GM18502 (cell line): ENCODE data around the gene ROR2.

Source experiments
- ATAC-seq: cut with Tn5 transposase; IDR thresholded peaks from one replicate; pipeline ENCODE4 v1.9.1; 2021; ENCODE audit warnings: mild to moderate bottlenecking; ENCODE audit not compliant: unreplicated experiment, poor library complexity

ROR2 gene

DNA sequence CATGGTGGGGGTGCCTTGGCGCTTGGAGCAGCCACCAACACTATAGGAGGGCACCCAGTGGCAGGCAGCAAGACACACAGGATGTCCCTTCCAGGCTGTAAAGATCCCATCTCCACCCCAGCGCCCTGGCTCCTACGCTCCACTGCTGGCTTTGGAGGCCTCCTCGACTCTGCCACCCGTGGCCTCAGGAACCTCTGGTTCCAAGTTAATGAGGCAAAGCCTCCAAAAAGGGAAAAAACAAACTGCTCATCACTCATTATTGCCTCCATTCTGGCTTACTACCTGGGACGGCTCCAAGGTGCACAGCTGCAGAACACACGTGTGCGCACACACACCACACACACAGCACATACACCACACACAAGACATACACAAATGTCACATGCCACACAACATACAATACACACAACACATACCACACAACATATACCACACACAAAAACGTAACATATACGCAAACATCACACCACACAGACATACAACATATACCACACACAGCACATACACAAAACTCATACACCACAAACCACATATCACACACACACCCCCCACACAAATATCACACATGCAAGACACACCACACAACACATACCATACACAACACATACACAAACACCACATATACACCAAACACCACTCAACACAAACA lies 45.3 kb downstream of the ROR2 start:
- ATAC-seq = no peak

- no peak for ATAC-seq
These were observed 46.7 kb downstream of the ROR2 start for GRCh38 chr9:91903126-91903911.

- ATAC-seq = no peak
These were observed 47.4 kb downstream of the ROR2 start for GRCh38 chr9:91902475-91903125.

DNA sequence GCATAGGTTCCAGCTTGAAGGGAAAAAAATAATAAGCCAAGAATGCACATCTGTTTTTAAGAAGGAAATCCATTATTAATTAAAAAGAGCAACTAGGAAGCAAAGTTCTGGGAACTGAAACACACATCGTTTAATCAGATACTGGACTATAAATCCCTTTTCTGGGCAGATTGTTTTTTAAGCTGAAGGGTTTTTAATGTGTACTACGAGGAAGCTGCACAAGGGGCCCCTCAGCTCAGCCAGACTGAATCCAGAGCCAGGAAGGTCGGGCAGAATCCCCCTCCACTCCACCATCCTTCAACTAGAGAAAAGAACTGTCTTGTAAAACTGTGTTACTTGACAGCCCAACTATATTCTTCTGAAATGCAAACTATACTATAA lies 49.2 kb downstream of the ROR2 start:
- no peak for ATAC-seq

GRCh38 chr9:91900055-91900796 lies 49.8 kb downstream of the ROR2 start:
- no peak for ATAC-seq

DNA sequence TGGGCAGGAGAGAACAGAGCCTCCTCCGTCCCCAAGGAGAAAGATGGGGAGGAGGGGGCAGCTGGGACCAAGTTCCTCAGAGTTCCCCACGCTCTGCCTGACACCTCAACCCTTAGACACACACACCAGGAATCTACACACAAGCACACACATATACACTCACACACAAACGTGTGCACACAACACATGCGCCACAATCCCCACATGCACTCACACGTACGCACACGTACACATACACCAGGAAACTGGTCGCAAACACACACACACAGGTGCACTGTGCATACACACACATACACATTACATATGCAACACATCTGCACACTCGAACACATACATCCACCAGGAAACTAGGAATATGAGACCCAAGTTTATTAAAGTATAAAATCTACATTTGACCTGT lies 50.4 kb downstream of the ROR2 start:
- ATAC-seq = no peak

GRCh38 chr9:91899219-91899563 lies 50.8 kb downstream of the ROR2 start:
- no peak for ATAC-seq

GRCh38 chr9:91898451-91899218 lies 51.4 kb downstream of the ROR2 start:
- ATAC-seq = no peak

DNA sequence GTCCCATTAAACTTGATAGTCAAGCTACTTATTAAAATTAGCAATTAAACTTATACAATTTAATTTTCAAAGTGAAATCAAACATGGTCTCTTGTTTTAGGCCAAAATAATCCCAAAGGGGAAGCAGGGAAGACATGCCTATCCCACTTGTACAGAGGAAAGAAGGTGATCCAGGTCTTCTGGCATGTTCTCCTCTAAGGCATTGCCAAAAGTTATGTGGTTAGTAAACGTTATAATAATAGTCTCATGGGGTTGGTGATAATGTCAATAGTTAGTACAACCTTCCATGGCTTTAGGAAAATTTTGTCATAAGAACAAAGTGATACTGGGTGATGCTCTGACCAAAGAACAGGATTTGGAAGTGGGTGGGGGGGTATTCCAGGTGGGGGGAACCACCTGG lies 52.8 kb downstream of the ROR2 start:
- no peak for ATAC-seq

DNA sequence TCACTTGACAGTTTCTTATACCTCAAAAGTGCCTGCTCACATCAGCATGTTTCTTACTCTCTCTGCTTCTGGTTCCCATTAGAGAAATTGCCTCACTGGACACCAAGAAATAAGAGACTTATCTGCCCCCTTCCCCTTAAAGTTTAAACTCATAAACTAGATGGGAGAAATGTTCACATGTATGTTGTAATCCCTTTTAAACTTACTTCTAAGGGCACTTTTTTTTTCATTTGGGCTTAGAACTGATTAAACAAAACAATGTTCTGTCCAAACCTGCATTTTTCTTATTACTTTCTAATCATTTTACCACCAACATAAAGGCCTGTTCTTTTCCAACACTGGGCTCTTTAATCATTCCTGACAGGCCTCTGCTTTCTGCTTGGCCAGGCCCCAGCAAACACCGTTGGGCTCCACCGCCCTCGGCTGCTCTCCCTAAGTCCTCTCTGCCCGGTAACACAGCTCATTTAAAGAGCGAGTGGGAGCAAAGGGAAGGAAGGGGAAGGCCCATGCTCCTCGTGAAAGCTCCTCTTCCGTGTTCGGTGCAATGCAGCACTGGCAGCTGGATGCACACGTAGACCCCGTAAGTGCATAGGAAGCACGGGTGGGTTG lies 53.4 kb downstream of the ROR2 start:
- ATAC-seq = no peak

DNA sequence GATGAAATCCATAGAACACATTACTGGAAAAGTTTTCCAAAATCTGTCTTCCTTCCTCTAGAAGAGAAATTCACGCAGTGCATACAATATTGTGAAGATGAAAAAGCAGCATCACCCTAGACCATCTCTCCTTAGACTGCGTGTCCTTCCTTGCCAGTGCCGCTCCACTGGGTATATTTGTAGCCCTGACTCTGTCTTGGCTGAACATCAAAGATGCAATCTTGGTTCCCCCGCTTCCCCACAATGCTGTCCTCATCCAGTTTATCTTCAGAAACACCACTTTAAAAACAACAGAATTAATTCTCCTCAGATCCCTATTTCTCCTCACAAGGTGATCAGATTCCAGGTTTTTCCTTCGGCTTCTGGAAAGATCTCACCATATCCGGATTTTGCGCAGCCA lies 53.9 kb downstream of the ROR2 start:
- ATAC-seq = no peak

GRCh38 chr9:91894536-91894935 lies 55.5 kb downstream of the ROR2 start:
- ATAC-seq = no peak

DNA sequence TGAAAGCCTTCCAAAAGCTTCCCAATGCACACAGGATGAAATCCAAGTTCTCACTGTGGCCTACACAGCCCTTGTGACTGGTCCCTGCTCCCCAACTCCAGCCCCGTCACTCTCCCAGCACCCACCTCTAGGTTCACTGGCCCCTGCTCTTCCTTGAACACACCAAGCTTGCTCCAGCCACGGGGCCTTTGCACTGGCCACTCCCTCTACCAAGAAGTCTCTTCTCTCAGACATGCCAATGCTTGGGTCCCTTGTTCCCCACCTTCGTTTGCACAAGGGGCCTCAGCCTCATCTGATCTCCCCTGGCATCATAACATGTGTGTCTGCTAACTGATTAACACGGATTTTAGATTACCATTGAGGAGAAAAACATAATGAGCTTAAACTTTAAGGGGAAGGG lies 56.0 kb downstream of the ROR2 start:
- no peak for ATAC-seq

DNA sequence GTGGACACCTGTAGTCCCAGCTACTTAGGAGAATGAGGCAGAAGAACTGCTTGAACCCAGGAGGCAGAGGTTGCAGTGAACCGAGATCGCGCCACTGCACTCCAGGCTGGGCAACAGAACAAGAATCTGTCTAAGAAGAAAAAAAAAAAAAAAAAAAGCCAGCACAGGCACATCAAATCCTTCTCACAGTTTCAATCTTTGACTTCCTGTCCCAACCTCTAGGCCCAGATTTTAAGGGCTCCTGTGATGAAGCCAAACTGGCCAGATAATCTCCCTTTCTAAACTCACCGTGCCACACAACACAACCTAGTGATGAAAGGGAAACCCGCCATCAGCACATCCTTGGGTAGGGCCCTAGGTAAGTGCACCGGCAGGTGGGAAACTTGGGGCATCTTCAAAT lies 58.1 kb downstream of the ROR2 start:
- ATAC-seq = no peak

DNA sequence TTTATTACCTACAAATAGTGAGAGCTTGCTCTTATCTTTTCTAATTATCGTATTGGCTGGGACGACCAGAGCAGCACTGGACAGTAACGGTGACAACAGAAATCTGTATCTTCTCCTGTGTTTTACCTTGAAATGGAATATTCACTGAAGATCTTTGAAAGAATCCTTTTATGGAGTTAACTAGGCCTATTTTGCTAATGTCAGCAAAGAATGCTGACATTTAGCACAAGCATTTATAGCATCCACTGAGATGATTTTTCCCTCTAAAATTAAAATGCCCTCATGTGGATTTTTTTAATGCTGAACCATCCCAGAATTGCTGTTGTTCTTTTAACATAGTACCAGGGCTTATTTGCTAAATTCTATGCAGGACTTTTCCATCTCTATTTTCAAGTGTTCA lies 59.4 kb downstream of the ROR2 start:
- ATAC-seq = no peak

DNA sequence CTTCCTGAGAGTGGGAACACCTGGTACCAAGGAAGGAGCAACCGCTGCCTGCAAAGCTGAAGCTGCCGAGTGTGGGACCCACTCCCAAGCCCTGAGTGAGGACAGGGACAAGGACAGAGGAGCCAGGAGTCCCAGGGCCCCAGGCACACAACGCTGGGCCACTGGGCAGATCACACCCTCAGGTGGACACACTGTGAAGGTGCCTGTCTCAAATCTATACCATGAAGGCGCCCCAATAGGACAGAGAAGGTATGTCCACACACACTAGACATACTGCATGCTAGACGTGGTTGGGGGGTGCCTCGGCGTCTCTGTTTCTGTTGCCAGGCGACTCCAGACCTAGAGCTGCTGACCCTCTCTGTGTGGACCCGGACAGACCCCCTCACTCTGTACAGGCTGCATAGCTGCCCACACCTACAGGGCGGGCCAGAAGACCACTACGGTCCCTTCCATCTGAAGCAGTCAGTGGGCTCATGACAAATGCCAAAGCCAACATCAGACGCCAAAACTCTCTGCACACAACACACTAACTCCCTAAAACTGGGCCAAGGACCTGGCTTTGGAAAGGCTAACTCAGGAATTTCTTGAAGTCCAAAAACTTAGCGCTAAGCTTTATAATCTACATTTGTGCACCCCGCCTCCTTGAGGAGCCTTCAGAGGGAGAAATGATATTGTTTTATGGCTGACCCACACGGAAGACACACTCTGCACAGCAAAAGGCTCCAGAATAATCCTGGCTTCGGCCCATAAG lies 60.7 kb downstream of the ROR2 start:
- no peak for ATAC-seq

- no peak for ATAC-seq
These were observed 63.5 kb downstream of the ROR2 start for GRCh38 chr9:91886414-91887076.

GRCh38 chr9:91885746-91886413 lies 64.1 kb downstream of the ROR2 start:
- no peak for ATAC-seq
